HG03066 (cell line): Measurements from ENCODE around the gene MAP3K13.

ENCODE experiments used
- ATAC-seq: cut with Tn5 transposase; IDR thresholded peaks from one replicate; pipeline ENCODE4 v1.9.1; 2021; ENCODE audit warnings: low read depth; ENCODE audit not compliant: unreplicated experiment

The MAP3K13 gene, protein sequence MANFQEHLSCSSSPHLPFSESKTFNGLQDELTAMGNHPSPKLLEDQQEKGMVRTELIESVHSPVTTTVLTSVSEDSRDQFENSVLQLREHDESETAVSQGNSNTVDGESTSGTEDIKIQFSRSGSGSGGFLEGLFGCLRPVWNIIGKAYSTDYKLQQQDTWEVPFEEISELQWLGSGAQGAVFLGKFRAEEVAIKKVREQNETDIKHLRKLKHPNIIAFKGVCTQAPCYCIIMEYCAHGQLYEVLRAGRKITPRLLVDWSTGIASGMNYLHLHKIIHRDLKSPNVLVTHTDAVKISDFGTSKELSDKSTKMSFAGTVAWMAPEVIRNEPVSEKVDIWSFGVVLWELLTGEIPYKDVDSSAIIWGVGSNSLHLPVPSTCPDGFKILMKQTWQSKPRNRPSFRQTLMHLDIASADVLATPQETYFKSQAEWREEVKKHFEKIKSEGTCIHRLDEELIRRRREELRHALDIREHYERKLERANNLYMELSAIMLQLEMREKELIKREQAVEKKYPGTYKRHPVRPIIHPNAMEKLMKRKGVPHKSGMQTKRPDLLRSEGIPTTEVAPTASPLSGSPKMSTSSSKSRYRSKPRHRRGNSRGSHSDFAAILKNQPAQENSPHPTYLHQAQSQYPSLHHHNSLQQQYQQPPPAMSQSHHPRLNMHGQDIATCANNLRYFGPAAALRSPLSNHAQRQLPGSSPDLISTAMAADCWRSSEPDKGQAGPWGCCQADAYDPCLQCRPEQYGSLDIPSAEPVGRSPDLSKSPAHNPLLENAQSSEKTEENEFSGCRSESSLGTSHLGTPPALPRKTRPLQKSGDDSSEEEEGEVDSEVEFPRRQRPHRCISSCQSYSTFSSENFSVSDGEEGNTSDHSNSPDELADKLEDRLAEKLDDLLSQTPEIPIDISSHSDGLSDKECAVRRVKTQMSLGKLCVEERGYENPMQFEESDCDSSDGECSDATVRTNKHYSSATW

DNA sequence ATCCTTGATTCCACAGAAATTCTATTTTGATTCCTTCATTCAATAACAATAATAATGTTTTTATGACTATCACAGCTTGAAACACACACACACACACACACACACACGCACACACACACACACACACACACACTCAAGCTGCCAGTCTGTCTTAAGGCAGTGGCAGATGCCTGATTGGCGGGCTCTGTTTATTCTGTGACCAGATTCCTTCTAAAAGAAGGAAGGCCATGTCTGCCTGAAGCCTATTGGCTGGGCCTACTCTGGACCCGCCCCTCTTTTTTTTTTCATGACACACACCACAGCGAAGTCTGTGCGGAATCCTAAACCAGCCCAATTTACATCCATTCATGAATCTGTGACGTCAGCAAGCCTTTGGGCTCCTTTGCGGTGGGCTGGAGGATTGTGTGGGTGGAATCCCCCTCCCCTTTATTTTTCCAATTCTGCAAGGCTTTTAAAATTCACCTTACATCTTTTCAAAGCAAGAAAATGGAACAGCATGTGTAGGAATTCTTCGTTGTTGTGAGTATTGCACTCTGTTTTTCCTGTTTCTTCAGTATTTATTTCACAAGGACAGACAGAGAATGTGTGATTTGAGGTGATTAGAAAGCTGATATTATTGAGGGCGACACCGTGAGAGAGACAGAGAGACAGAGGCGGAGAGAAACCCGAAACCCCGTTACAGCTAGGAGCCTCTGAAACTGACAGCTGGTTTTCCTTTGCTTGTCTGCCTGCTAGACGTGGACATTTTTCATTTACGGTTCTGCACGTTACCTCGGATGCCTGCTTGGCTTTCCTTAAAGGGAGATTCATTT lies at the start of gene MAP3K13:
MAP3K13 (plus strand) TSS at position 287 of the 812 bp plus-strand sequence. CDS start 65,446 bp downstream, outside the sequence.
- ATAC-seq: peak; percentile 96

DNA sequence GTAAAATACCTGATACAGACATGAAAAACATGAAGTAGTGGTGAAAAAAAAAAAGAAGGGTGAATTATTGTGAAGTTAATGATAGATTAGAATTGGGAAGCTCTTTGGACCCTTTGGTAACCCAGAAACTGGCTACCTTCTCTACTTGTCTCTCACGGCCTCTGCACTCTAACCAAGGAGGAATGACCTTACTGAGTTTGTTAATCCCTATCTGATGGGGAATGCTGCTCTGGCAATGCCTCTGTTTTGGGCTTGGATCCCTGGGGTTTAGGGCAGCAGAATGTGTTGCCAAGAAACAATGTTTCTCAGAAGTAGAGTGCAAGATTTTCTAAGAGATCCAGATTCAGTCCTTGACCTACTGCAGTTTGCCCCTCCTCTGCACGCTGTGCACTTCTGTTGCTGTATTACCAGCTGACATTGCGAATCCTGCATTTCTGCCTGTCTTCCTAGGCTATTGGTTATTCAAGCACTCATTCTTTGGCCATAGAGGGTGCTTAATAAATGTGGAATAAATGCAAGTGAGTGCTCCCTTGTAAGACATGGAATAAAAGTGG lies 49.2 kb upstream of the MAP3K13 start:
- no peak for ATAC-seq

DNA sequence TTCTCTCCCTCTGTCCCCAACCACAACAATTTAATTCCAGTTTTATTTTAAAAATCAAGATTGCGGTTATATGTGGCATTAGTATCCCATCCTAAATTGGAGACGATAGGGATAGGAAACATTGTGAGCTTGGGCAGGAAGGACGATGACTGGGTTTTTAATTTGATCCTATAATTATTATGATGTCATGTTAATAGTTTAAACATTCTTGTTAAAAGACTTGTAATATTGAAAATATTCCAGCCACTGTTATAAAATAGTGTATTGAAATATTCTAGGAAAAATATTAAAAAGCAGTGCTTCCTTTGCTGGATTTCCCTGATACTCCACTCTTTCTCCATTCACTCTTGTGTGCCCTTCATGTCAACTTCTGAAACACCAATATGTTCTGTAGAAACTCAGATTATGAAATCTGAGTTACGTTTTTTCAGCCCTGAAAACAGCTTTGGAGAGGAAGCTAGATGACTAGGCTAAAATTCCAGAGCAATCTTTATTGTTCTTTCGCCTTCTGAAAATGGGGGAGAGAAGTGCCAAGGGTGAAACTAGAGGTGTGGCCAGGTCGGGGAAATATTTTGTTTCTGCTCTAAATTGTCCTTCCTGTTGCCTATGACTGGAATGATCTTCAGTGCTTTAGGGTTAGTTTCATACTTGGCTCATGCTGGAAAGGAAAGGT lies 46.1 kb upstream of the MAP3K13 start:
- no peak for ATAC-seq

DNA sequence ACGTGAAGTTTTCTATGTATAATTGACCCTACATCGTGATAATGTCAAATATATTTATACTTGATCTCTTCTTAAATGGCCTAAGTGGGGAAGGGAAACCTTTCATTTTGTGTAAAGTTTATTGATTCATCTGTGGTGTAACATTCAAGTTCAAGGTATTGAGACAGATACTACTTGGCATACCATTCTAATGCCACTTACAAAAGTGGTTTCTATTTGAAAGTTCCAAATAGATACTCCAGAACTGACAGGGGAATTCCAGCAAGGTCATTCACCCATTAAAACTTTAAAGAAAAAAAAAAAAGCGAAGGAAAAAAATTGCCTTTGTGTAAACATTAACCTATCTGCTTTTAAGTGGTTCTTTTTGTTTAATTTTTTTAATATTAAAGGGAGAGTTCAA lies 45.3 kb upstream of the MAP3K13 start:
- no peak for ATAC-seq

DNA sequence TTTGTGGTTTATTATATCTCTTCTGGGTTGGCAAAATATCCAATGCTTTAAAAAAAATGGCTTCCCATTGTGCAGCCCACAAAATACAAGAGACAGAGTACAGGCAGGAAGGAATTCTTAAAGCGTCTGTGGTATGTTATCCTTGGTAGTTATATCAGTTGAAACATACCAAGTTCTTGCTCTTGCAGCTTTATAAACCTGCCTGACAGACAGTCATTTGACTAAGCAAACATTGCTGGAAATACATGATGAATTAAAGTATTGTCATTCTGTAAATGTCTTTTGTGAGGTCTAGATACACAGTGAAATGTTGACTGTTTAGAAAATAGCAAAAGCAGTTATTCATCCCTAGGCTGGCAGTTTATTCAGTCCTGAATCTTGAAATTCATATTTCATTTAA lies 44.8 kb upstream of the MAP3K13 start:
- no peak for ATAC-seq

DNA sequence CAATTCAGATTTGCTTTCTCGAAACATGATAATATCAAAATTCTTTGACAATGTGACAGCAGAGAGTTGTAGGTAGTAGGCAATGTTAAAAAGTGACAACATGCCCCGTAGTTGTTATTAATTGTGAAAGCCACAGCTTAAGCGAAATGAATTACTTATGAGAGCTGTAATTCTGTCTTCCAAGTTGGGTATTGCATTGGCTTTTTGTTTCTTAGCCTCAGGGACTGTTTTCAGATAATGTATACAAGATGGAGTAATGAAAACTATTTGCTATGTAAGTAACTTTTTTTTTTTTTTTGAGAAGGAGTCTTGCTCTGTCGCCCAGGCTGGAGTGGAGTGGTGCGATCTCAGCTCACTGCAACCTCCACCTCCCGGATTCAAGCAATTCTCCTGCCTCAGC lies 43.1 kb upstream of the MAP3K13 start:
- no peak for ATAC-seq

DNA sequence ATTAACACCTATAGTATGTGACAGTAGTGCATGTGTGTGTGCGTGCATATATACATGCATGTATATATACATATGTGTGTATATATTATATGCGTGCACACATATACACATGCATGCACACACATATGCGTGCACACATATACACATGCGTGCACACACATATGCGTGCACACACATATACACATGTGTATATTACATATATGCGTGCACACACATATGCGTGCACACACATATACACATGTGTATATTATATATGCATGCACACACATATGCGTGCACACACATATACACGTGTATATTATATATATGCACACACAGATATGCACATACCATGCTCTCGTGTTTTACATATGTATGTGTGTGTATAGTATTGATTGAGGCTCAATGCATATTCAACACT lies 42.0 kb upstream of the MAP3K13 start:
- no peak for ATAC-seq

DNA sequence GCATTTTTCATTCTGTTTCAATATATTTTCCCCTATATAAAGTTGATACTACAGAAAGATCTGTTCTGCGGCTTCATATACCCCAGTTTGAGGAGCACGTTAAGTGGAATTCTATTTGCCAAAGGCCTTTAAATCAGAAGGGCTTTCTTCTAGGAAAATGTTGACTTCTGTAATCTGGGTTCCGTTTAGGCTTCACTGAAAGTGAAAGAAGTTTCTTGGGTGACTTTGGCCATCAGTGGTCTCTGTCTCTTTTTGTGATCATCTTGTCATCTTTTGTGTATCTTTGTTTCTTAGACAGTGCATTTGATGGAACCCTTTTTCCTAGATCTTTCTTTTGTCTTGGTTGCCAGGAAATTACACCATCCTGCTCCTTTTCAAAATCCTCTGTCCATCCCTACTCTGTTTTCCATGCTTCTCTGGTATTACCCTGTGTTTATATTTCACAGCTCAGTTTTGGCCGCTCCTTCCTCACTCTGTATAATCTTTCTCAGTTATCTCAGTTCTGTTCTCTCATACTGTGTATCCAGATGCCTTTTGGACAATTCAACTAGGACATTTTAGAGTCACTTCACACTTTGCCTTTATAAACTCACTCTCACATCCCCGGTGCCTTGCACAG lies 40.7 kb upstream of the MAP3K13 start:
- no peak for ATAC-seq

DNA sequence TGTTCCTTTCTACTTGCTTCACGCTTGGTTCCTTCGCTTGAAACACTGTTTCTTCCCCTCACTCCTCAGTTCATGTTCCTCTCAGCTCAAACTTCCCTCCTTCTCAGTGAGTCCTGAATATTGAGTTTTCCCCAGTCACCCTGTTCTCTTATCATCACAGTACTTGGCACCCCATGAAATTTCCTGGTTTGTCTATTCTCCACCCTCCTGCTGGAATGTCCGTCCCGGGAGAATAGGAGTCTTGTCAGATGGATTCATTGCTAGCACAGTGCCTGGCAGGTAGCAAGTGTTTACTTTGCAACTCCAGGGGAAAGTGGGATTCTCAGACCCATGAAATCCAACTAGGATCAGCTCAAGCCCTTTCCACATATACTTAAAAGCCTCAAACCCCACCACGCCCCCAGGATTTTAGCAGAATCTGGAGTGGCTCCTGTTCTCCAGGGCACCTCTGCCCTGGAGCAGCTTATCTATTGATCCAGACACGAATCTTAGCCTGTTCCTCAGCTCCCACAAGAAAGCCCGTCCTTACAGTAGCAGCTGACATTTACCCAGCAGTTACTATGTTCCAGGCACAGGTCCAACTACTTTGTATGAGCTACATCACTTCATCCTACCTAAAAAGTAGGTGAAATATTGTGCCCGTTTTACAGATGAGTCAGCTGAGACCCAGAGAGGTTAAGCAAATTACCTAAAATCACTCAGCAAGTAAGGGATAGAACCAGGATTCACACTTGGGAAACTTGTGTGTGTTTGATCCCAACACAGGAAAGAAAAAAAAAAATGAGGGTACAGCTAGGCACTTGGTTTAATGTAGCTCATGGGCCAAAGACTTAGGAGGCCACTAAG lies 36.8 kb upstream of the MAP3K13 start:
- no peak for ATAC-seq

DNA sequence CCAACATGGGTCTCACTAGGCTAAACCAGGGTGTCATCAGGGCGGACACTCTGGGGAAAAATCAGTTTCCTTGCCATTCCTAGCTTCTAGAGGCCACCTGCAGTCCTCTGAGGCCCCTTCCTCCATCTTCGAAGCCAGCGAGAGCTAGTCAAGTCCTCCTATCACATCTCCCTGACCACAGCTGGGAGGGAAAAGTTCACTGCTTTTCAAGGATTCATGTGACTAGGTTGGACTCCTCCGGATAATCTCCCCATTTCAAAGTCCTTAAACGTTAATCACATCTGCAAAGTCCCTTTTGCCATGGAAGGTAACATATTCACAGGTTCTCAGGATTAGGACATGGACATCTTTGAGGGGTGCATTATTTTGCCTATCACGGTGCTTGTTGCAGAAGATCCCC lies 35.9 kb upstream of the MAP3K13 start:
- ATAC-seq: no peak

DNA sequence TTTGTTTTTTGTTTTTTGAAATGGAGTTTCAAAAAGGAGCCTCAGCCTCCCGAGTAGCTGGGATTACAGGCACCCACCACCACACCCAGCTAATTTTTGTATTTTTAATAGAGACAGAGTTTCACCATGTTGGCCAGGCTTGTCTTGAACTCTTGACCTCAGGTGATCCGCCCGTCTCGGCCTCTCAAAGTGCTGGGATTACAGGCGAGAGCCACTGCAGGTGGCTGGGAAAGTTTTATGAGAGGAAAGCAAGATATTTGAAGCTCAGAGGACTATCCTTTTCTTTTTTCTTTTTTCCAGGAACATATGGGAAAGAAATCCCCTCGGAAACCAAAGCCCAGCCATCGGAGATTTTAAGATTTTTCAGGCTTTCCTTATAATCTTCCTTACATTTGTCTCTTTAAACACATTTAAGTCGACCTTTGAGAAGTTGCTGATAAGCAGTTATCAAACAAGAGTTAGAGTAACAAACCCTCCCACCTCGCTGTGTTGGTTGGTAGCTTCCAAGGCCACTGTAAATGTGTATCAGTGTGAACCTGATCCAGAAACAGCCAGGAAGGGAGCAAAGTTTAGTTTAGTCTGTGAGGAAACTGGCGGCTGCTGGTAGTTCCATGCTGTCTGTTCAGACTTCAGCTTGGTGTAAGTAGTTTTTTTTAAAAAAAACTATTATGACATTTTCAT lies 34.5 kb upstream of the MAP3K13 start:
- ATAC-seq: no peak

DNA sequence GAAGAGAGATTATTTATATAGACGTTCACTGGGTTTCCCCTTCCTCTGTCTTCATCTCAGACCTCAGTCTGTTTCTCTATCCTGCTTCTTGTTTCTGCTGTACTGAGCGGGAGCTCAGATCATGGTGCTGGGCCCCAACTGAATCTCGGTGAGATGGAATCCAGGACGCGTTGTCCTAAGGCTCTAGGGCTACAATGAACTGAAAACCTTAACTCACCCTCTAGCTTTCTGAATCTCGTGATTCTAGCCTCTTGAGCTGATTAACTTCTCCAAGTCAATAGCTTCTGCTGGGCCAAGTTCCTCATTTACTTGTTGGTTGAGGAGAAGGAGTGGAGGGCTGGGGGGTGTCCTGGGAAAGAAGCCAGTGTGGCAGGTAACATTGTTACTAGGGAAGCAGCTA lies 32.7 kb upstream of the MAP3K13 start:
- ATAC-seq: no peak

DNA sequence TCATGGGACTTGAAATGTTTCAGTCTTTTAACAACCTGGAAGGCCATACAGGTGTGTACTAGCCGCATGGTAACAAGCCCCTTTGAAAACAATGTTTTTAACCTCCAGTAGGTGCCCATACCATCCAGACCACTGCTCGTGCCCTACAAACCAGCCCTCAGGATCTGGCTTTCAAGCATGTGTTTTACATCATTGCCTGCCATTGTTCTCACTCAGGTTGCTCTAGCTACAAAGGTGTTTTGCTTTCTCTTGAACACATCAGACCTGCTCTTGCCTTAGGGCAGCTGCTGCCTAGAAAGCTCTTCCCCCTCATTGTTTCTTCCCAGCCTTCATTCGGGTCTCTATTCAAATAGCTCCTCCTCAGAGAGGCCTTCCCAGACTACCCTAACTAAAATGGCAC lies 32.3 kb upstream of the MAP3K13 start:
- ATAC-seq: no peak

DNA sequence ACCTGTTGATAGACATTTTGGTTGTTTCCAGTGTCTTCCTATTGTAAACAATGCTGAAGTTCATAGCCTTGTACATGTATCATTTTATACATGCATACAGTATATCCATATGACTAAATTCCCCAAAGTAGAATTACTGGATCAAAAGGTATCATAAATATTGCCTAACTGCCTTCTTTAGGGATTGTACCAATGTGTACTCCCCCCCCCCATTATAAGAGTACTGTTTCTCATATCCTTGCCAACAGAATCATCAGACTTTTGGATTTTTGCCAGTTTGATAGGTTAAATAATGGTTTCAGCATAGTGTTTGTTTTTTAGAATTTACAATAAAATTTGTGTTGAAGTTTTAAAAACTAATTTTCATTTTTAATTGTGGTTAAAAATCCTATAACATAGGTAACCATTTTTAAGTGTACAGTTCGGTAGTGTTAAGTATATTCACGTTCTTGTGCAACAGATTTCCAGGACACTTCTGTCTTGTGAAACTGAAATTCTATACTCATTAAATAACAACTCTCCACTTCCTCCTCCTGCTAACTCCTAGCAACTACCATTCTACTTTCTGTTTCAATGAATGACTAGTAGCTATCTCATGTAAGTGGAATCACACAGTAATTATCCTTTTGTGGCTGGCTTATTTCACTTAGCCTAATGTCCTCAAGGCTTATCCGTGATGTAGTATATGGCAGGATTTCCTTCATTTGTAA lies 30.8 kb upstream of the MAP3K13 start:
- ATAC-seq: peak; percentile 98

DNA sequence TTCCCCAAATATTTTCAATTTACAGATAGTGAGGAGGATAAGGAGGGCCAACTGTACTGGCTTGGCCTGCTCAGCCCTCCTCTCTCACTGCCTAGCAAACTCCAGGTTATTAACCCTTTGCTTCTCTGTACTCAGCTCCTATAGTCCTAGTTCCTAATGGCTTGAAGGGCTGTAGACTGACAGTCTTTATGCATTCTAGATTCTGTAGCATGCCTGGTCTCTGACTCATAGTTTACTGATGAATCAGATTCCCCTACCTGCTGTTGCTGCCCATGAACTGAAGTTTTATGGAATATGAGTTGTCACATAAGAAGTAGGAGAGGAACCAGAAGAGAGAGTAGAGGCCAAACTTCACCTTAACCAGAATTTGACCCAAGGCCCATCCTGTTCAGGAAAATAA lies 27.1 kb upstream of the MAP3K13 start:
- no peak for ATAC-seq

DNA sequence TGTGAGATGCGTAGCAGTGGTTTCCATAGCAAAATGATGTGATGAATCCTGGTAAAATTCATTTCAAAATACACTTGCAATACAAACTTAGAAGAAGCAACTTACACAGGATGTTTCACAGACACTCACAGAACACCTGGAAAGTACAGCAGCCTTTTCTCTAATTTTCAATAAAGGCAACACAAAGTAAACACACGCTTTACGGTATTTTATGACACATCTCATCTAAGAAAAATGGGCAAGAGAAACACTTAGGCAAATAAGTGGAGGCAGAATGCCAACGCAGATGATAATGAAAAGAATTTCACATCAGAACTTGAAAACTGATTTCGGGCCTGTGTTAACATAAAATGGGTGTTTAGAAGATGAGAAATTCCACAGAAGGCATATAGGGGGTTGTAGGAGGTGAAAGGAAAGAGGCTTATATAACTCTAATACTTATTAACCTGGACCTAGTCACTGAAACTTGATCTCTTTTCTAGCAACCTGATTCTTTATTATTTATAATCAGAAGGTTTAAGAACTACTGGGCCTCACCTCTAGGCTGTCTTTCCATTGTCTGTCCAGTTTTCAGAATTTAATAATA lies 25.6 kb upstream of the MAP3K13 start:
- ATAC-seq: no peak

DNA sequence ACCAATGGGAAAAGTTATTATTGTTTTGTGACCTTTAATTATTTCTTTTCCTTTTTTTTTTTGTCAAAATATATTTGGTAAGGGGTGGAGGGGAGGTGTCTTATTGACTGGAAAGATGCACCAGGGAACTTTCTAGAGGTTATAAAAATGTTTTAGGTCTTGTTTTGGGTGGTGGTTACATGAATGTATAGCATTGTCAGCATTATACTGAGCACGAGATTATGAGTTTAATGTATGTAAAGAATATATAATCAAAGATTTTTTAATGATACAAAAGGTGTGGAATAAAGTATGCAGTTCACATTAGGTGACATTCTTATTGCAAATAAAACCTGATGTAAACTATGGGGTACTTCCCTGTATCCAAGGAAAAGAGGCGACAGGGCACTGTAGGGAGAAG lies 23.0 kb upstream of the MAP3K13 start:
- no peak for ATAC-seq
